HG02852 (cell line): ENCODE data around the gene OLAH.
"Not testable (repeated sequence)": the region's sequence is repeated elsewhere in the genome, so short reads cannot be mapped to it uniquely, and the experiment has no call there.

Source experiments
- ATAC-seq: cut with Tn5 transposase; IDR thresholded peaks from one replicate; pipeline ENCODE4 v1.9.1; 2021; ENCODE audit warnings: mild to moderate bottlenecking, moderate library complexity; ENCODE audit not compliant: unreplicated experiment

The OLAH gene

DNA sequence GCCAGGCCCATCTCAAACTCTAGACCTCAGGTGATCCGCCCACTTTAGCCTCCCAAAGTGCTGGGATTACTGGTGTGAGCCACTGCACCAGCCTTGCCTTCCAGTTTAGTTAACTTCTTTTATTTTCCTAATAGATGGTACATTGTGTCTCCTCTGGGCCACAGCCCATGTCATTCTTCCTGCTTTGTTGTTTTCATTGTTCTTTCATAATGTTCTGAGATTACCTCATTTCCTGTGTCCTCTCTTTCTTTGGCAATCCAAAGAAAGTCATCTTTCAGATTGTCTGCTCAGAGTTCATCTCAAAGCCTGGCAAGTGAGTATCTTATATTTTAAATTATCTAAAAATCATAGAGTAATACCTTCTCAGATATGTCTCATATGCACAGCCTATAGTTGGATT lies at the start of gene OLAH:
TSS of gene OLAH (plus strand) at position 270 of the 400 bp plus-strand sequence. CDS start 3,346 bp downstream, outside the sequence.
- ATAC-seq: no peak

- ATAC-seq: no peak
Observed at GRCh38 chr10:14995964-14996565, 47.7 kb upstream of the OLAH start.

DNA sequence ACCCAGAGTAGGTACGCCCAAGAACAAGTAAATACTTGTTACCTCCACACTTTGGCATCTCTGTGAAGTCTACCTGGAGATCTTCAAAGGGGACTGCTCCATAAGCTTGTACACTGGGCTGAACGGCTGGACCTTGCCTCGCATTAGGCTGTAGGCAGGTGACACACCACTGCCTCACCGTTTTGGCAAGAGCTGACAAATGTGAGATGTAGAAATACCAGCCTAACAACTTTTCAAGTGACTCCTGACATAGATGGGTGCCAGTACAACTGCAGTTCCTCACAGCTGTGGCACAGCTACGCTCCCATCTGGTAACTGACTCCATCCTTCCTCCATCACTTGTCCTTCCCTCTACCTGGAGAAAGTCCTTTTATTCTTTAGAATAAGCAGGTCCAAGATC lies 30.2 kb upstream of the OLAH start:
- ATAC-seq: not testable (repeated sequence)

- ATAC-seq: no peak
Observed at GRCh38 chr10:15015451-15015850, 28.3 kb upstream of the OLAH start.

DNA sequence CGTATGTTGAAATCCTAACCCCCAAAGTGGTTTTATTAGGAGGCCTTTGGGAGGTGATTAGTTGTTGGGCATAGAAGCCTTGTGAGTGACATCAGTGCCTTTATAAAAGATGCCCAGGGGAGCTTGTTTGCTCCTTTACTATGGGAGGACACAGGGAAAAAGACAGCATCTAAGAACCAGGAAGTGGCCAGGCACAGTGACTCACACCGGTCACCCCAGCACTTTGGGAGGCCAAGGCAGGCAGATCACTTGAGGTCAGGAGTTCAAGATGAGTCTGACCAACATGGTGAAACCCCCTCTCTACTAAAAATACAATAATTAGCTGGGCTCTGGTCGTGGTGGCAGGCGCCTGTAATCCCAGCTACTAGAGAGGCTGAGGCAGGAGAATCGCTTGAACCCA lies 22.8 kb upstream of the OLAH start:
- not testable (repeated sequence) for ATAC-seq

DNA sequence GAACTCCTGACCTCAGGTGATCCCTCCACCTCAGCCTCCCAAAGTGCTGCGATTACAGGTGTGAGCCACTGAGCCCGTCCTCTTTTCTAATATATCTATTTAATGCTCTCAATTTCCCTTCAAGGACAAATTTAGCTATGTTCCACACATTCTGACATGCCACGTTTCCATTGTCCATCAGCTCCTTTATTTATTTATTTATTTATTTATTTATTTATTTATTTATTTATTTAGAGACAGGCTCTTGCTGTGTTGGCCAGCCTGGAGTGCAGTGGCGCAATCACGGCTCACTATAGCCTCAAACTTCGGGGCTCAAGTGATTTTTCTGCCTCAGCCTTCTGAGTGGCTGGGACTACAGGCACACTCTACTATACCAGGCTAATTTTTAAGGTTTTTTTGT lies 20.7 kb upstream of the OLAH start:
- not testable (repeated sequence) for ATAC-seq

DNA sequence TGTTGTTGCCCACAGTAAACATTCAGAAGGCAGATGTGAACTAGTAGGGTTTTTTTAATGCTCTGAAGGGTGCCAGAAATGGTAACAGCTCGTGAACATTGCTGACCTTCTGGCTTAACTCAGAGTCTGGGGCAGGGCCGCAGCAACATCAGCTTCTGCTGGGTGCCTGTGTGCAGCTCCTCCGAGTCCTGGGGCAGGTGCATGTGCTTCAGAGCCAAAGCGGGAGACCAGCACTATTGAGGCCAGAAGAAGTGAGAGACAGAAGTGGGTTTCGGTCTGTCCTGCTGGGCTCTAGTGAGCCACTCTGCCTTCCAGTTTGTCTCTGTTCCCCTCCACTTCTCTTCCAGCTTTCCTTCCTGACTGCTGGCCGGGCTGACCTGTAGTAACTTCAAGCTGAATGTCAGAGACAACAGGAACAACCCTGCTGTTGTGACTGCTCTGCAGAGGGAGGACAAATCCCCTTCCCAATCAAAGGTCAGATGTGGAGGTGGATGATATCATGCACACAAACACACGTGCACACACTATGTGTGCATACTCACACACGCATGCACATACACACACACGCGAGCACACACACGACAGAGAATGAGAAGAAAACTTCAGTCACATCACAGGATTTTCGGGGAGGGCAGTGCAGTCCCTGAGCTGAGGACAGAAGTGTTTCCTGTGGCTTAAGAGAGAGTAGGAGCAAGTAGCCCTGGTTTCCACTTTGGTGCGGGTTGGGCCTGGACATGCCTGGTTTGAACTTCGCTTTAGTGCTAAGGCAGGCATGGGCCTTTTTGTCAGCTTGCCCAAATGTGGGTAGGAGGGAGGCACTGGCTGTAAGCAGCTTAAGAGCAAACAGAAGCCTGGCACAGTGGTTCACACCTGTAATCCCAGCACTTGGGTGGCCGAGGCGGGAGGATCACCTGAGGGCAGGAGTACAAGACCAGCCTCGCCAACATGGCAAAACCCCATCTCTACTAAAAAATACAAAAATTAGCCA lies 19.4 kb upstream of the OLAH start:
- ATAC-seq: not testable (repeated sequence)

- ATAC-seq: not testable (repeated sequence)
Observed at GRCh38 chr10:15025040-15025439, 18.7 kb upstream of the OLAH start.

DNA sequence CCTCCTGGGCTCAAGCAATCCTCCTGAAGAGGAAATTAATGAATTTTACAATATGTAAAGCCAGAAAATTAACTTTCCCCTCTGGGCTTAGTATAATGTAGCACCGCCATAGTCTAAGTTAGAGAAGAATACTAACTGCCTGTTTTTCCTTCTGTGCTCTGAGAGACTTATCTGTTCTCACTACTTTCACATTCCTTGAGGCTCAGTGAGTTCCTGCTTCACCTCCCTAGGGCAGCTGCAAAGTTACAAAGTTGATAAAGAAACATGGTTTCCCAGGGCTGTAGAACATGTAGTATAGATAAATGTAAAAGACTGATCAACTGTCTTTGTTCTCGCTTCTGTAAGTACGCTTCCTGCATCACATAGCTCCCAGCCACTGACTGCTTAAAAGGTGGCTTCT lies 16.0 kb upstream of the OLAH start:
- no peak for ATAC-seq

DNA sequence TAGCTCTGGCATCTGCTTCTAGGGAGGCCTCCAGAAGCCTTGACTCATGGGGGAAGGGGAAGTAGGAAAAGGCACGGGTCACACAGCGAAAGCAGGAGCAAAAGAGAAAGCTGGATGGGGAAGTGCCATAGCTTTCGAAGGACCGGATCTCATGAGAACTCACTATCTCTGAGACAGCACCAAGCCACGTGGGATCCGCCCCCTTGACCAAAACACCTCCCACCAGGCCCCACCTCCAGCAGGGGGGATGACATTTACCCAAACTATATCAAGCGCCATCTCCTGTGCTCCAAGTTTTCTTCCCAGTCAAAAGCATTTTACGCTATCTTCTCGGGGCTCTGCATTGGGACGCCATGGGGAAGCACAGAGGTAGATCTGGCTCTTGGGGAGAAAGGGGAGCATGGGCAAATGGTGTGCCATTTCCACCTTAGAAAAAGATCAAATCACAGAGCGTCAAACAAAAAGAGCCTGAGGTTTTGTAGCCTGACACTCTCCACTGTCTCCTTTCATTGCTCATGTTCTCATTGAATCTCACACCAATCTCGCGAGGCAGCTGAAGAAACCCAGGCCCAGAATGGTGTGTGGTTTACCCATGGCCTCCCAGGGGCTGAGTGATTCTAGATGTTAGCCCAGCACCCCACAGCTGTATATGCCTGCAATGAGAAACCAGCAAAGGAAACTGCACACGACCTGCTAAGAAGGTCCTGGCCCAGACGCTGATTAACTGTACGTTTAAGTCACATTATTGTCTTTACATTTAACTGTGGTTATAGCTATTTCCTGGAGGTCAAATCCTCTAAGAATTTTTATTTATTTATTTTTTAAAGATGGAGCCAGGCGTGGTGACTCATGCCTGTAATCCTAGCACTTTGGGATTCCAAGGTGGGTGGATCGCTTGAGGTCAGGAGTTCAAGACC lies 8.1 kb upstream of the OLAH start:
- no peak for ATAC-seq

- ATAC-seq: no peak
Observed at GRCh38 chr10:15037691-15038090, 6.1 kb upstream of the OLAH start.

DNA sequence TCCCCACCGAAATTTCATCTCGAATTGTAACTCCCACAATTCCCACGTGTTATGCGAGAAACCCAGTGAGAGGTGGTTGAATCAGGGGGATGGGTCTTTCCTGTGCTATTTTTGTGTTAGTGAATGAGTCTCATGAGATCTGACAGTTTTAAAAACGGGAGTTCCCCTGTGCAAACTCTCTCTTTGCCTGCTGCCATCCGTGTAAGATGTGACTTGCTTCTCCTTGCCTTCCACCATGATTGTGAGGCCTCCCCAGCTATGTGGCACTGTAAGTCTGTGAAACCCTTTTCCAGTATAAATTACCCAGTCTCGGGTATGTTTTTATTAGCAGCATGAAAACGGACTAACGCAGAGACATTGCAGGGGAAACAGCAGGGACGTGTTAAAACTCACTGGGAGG lies 5.3 kb upstream of the OLAH start:
- ATAC-seq: no peak

DNA sequence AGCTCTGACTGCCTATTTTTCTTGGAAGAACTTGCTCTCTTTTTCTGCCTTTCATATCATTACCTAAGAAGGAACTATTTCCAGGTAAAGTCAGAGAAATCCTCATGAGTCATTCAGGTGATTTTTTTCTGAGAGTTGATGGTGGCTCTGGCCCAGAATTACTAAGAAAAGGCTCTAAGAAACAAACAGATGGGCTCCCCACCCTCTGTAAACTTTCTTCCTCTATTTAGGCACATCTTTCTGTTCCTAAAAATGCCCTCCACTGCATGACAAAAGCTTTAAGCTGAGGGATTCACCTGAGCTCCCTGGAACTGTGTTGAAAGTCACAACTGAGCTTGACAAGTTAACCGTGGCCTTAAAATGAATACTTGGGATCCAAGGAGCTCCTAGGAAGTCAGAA lies 1.6 kb downstream of the OLAH start:
- no peak for ATAC-seq

DNA sequence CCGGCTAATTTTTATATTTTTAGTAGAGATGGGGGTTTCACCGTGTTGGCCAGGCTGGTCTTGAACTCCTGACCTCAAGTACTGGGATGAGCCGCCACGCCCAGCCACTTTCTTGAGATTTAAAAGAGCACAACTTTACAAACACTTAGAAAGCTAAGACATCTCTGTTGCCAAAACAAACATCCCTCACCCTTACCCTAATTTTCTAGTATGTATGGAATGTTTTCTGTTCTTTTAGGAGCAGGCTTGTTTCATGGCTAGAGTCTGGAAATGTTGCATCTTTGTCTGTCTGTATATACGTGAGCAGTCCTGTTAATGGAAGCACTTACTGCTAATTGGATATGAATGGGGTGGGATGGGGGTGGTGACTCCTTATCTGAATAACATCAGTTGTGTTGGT lies 2.9 kb downstream of the OLAH start:
- ATAC-seq: no peak

- no peak for ATAC-seq
Observed at GRCh38 chr10:15049533-15049932, 5.8 kb downstream of the OLAH start.

GRCh38 chr10:15052121-15052520 lies 8.4 kb downstream of the OLAH start:
- no peak for ATAC-seq

DNA sequence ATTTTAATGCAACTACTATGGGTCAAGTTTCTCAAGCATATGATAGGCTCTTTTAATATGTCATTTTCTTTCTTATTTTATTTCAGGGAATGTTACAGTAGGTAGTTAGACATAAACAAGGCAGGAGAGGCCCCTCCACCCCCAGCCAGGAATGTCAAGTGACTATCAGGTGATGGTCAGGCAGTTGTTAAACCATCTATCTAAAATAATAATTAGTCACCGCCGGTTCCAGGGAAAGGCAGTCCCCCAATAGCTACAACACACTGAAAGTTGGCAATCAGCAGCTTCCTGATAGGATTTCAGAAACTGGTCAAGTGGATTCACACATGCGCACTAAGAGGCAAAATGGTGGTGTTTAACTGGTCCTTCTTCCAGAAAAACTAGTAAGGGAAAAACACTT lies 9.3 kb downstream of the OLAH start:
- no peak for ATAC-seq

- no peak for ATAC-seq
Observed at GRCh38 chr10:15058689-15059088, 14.9 kb downstream of the OLAH start.

DNA sequence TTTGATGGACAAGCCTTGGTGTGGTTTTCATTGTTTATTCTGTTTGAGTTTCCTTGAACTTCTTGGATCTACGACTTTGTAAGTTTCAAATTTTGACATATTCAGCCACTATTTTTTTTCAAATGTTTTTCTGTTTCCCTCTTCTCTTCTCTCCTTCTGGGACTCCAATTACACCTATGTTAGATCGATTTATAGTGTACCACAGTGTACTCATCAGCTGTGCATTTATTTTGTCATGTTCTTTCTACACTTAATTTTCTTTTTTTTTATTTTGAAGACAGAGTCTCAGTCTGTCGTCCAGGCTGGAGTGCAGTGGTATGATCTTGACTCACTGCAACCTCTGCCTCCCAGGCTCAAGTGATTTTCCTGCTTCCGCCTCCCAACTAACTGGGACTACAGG lies 16.2 kb downstream of the OLAH start:
- no peak for ATAC-seq

GRCh38 chr10:15060638-15061037 lies 16.9 kb downstream of the OLAH start:
- no peak for ATAC-seq

GRCh38 chr10:15067154-15067553 lies 23.4 kb downstream of the OLAH start:
- no peak for ATAC-seq
